Left lung (tissue), 10 donors: ENCODE measurements around the gene UGT2A3. TPM values are rescaled to one million over a fixed set of nuclear protein-coding genes. Genes with fewer than 3 reads are reported as not detected.

Experiments used
- ATAC-seq: fragments of 200-7000 bp; cut with Tn5 transposase; one replicate; pipeline ENCODE4 v1.9.1; 2020; ENCODE audit warnings: moderate library complexity
- DNase-seq, 4 donors: peaks; one replicate each; pipeline ENCODE4 v3.0.0-alpha.2; 2013 to 2020
- H3K27ac ChIP-seq, 2 donors: fragments of 200-600 bp; sonication (generic) in 1 of 2; one replicate each; pipeline versions ENCODE4 v1.5.0 to v1.8.0; 2020 to 2021
- H3K27me3 ChIP-seq, 2 donors: fragments of 200-600 bp; sonication (generic) in 1 of 2; one replicate each; pipeline versions ENCODE4 v1.5.0 to v1.8.0; 2020 to 2021
- H3K36me3 ChIP-seq, 2 donors: fragments of 200-600 bp; sonication (generic) in 1 of 2; one replicate each; pipeline versions ENCODE4 v1.5.0 to v1.8.0; 2020 to 2021
- H3K4me1 ChIP-seq, 2 donors: fragments of 200-600 bp; one replicate each; pipeline ENCODE4 v1.8.0; 2021
- H3K4me3 ChIP-seq, 2 donors: fragments of 200-600 bp; sonication (generic) in 1 of 2; one replicate each; pipeline versions ENCODE4 v1.5.0 to v1.8.0; 2020 to 2021; ENCODE audit warnings: mild to moderate bottlenecking in 1 of 2
- H3K9me3 ChIP-seq, 2 donors: fragments of 200-600 bp; sonication (generic) in 1 of 2; one replicate each; pipeline versions ENCODE4 v1.5.0 to v1.8.0; 2020 to 2021
- intact Hi-C, 2 donors: fragments of 100-400 bp; cut with DNase I; formaldehyde crosslinking; loops; one replicate each; pipeline versions ENCODE4 v1.11.2 to v1.14.2; 2022
- polyA plus RNA-seq, 6 donors: library from polyadenylated mRNA; unstranded; fragments of 120-200 nt; gene quantifications; one replicate each; pipeline ENCODE4 v1.2.1, GENCODE V29; 2013; ENCODE audit not compliant: insufficient read length in 6 of 6
- total RNA-seq, 2 donors: library from RNA; stranded (reverse); fragmentation: NEBNext Ultra II Directional; extraction: Animal tissue kit (Norgen Biotek cat#: 25700); gene quantifications; one replicate each; pipeline ENCODE4 v1.2.1, GENCODE V29; 2021
- TF ChIP-seq, protein P1 (sequence below), 2 donors: fragments of 200-600 bp; sonication (generic) in 1 of 2; IDR thresholded peaks; one replicate each; pipeline versions ENCODE4 v1.5.0 to v1.8.0; 2021; ENCODE audit warnings: antibody characterized with exemption in 2 of 2
- donor health status: DM: no; HTN: yes; CAD: no.
- donor health status: DM: no; HTN: no; CAD: no.

Gene UGT2A3
- total and polyA plus RNA-seq, 8 donors: 1.5 to 23.3 (median 5.2) TPM; not detected in 2

DNA sequence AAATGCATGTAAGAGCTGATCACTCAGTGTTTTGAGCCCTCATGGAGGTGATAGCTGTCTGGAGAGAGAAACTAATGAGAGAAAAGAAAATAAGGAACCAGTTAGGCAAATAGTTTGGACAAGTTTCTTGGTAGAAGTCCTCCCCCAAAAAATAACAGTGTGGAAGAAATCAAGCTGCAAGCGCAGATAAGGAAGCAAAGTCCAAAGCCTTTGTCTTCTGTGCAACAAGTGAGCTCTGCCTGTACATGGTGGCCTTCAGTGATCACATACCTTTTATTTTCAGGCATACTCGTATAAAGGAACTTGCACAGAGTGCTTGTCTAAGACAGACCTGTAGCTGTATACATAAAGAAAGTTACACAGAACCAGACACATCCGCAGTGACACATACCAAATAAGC is 2.5 kb upstream of the UGT2A3 start:
- no peak overlapping the region for H3K4me3 ChIP-seq
- no peaks in the 10 kb centered on the region for H3K9me3 ChIP-seq
- no peaks in the 10 kb centered on the region for H3K36me3 ChIP-seq
- DNase-seq (no peak), ATAC-seq (no peak)
- intact Hi-C loops: no loop called here
- TF ChIP-seq, protein P1, sequence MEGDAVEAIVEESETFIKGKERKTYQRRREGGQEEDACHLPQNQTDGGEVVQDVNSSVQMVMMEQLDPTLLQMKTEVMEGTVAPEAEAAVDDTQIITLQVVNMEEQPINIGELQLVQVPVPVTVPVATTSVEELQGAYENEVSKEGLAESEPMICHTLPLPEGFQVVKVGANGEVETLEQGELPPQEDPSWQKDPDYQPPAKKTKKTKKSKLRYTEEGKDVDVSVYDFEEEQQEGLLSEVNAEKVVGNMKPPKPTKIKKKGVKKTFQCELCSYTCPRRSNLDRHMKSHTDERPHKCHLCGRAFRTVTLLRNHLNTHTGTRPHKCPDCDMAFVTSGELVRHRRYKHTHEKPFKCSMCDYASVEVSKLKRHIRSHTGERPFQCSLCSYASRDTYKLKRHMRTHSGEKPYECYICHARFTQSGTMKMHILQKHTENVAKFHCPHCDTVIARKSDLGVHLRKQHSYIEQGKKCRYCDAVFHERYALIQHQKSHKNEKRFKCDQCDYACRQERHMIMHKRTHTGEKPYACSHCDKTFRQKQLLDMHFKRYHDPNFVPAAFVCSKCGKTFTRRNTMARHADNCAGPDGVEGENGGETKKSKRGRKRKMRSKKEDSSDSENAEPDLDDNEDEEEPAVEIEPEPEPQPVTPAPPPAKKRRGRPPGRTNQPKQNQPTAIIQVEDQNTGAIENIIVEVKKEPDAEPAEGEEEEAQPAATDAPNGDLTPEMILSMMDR (IDR thresholded peaks at IDR 0.05): no peak
- no peaks in the 10 kb centered on the region for H3K27me3 ChIP-seq
- H3K4me1 ChIP-seq: no peaks in the 10 kb centered on the region
- no peak overlapping the region for H3K27ac ChIP-seq

DNA sequence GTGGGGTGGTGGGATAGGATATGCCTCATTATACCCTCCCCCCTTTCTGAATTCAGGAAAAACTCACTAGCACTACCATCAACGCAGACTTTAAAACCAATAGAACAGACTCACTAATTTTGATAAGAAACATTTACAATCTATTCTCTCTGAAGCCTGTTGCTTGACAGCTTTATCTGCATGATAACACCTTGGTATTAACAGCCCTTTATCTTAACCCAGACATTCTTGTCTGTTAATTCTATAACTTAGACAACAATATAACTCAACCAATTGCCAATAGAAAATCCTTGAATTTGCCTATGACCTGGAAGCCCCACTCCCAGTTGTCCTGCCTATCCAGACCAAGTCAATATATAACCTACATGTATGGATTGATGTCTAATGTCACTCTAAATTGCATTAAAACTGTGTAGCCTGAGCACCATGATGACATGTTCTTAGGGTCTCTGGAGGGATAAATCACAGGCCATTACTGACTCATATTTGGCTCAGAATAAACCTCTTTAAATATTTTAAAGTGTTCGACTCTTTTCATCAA is 1.5 kb upstream of the UGT2A3 start:
- H3K4me3 ChIP-seq: no peak overlapping the region
- no peaks in the 10 kb centered on the region for H3K9me3 ChIP-seq
- DNase-seq: no peak
- intact Hi-C loops: no loop called here
- TF ChIP-seq, protein P1 (IDR thresholded peaks at IDR 0.05): no peak
- ATAC-seq: no peak
- no peaks in the 10 kb centered on the region for H3K27me3 ChIP-seq
- H3K4me1 ChIP-seq: no peaks in the 10 kb centered on the region
- H3K36me3 ChIP-seq: no peaks in the 10 kb centered on the region
- no peak overlapping the region for H3K27ac ChIP-seq

DNA sequence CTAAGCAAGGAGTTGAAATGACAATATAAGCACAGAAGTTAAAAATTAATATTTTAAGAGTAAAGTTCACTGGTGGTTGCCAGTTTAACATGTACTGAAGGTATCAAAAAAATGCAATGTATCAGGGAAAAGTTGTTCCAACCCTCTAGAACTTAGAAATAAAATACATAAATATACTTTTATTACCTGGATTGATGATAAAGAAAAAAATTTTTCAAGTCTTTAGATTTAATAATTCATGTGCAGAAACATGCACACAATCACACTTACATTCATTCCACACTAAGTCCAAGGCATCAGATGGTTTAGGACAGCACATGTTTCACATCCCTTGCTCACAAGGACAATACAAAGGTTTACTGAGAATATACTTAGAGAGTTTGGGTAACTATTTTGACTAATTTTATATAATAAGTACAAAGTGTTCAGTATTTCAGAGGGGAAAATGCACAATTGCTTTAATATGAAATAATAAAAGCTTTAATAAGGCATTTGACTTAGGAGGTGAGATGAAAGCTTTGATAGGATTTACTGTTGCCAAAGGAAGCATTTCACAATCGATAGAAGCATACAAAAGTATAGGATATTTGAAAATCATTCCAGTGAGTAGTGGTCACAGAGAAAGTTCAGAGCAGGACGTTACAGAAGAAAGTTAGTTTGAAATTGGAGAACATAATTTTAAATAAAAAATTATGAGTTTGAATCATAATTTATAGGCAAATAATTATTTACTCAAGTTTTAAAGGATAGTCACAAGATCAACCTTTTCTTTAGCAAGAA is 392 bp upstream of the UGT2A3 start:
- H3K27ac ChIP-seq: no peak overlapping the region

DNA sequence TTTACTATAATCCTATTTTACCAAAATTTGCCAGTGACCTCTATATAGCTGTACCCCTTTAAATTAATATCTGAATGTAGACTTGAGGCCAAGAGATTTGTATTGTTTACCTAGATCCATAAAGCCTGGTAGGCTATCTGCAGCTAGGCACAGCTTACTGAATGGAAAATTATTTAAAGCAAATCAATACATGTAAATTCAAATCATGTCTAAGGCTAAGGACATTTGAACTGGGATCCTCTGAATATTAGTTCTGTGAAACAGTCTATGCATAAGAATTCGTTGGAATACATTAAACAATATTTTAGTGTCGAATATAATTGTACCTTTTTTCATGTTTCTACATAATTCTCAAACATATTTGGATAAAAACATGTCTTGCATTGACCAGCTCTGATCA is 1.6 kb downstream of the UGT2A3 start:
- DNase-seq: no peak
- no peaks in the 10 kb centered on the region for H3K4me1 ChIP-seq
- ATAC-seq: no peak
- no peaks in the 10 kb centered on the region for H3K9me3 ChIP-seq
- TF ChIP-seq, protein P1 (IDR thresholded peaks at IDR 0.05): no peak
- intact Hi-C loops: no loop called here
- H3K36me3 ChIP-seq: no peaks in the 10 kb centered on the region
- no peak overlapping the region for H3K27ac ChIP-seq
- no peaks in the 10 kb centered on the region for H3K27me3 ChIP-seq
- H3K4me3 ChIP-seq: no peak overlapping the region

More for the DNA sequence above, 392 bp upstream of the UGT2A3 start:
- TF ChIP-seq, protein P1 (IDR thresholded peaks at IDR 0.05): no peak
- Histone ChIP-seq H3K4me1 (no peaks in the 10 kb centered on the region), H3K36me3 (no peaks in the 10 kb centered on the region), H3K9me3 (no peaks in the 10 kb centered on the region), H3K4me3 (no peak overlapping the region), H3K27me3 (no peaks in the 10 kb centered on the region)
- intact Hi-C loops: no loop called here
- ATAC-seq: no peak
- no peak for DNase-seq

DNA sequence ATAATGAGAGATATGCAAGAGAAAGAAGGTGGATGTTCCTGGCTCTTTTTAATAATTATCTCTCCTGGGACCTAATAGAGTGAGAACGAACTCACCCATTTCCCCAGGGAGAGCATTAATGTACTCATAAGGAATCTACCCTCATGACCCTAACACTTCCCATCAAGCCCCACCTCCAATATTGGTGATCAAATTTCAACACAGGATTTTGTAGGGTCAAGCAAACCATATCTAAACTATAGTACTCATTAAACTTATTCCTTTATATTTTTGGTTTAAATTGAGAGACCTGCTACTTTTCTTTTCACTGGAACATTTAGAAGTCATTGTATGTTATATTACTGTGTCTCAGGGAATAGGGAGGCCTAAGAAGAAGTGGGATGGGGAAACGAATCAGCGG is 2.6 kb downstream of the UGT2A3 start:
- Histone ChIP-seq H3K27ac (no peak overlapping the region), H3K27me3 (no peaks in the 10 kb centered on the region), H3K4me1 (no peaks in the 10 kb centered on the region), H3K9me3 (no peaks in the 10 kb centered on the region), H3K36me3 (no peaks in the 10 kb centered on the region), H3K4me3 (no peak overlapping the region)
- TF ChIP-seq, protein P1 (IDR thresholded peaks at IDR 0.05): no peak
- DNase-seq (no peak), ATAC-seq (no peak)
- intact Hi-C loops: no loop called here
